Left ventricle myocardium inferior (tissue), 1 donor: ENCODE measurements around the gene SLPI. TPM values are rescaled to one million over a fixed set of nuclear protein-coding genes. Genes with fewer than 3 reads are reported as not detected.
A peak's percentile ranks its signal among the peaks of the same experiment; 100 is the strongest.

ENCODE experiments used
- DNase-seq: peaks from one replicate; pipeline ENCODE4 v3.0.0-alpha.2; 2020
- H3K27ac ChIP-seq: fragments of 200-600 bp; replicated peaks from 2 replicates; pipeline ENCODE4 v1.8.0; 2021
- H3K27me3 ChIP-seq: fragments of 200-600 bp; 2 replicates; pipeline ENCODE4 v1.8.0; 2021; ENCODE audit warnings: low read depth
- H3K36me3 ChIP-seq: fragments of 200-600 bp; 2 replicates; pipeline ENCODE4 v1.8.0; 2021
- H3K4me1 ChIP-seq: fragments of 200-600 bp; 2 replicates; pipeline ENCODE4 v1.8.0; 2021
- H3K4me3 ChIP-seq: fragments of 200-600 bp; 2 replicates; pipeline ENCODE4 v1.8.0; 2021; ENCODE audit warnings: mild to moderate bottlenecking, moderate library complexity
- H3K9me3 ChIP-seq: fragments of 200-600 bp; replicated peaks from 2 replicates; pipeline ENCODE4 v1.8.0; 2021
- CTCF ChIP-seq: fragments of 200-600 bp; IDR thresholded peaks from 2 replicates; pipeline ENCODE4 v1.8.0; 2021; ENCODE audit warnings: antibody characterized with exemption, mild to moderate bottlenecking, borderline replicate concordance
- intact Hi-C: fragments of 100-400 bp; cut with micrococcal nuclease; formaldehyde crosslinking; loops from one replicate; pipeline ENCODE4 v1.11.0; 2022
- total RNA-seq: library from RNA; stranded (reverse); fragmentation: NEBNext Ultra II Directional; extraction: Animal tissue kit (Norgen Biotek cat#: 25700); gene quantifications from one replicate; pipeline ENCODE4 v1.2.1, GENCODE V29; 2021
- donor health status: DM: no; HTN: yes; CAD: no; lungs with severe emphysema.

Gene SLPI
- total RNA-seq, 1 donor from 2014 or later = 1.8 TPM

GRCh38 chr20:45230631-45231030 is 23.7 kb downstream of the SLPI start:
- peaks cover 68% of the 10 kb centered on the region for H3K27me3 ChIP-seq
- no peaks in the 10 kb centered on the region for H3K36me3 ChIP-seq
- no peak for DNase-seq
- intact Hi-C loops = no loop called here
- TF ChIP-seq CTCF = no peak
- H3K4me1 ChIP-seq = no peaks in the 10 kb centered on the region
- H3K27ac ChIP-seq = no peak overlapping the region
- H3K9me3 ChIP-seq = peaks cover 20% of the 10 kb centered on the region
- H3K4me3 ChIP-seq = no peak overlapping the region

- peaks cover 69% of the 10 kb centered on the region for H3K27me3 ChIP-seq
- no peak overlapping the region for H3K4me3 ChIP-seq
- no peak overlapping the region for H3K27ac ChIP-seq
- no peak for DNase-seq
- peaks cover 9% of the 10 kb centered on the region for H3K9me3 ChIP-seq
- H3K36me3 ChIP-seq = no peaks in the 10 kb centered on the region
- intact Hi-C loops = no loop called here
- TF ChIP-seq CTCF = peak; percentile 28
- no peaks in the 10 kb centered on the region for H3K4me1 ChIP-seq
Observed at GRCh38 chr20:45229264-45230056, 24.9 kb downstream of the SLPI start.

- TF ChIP-seq CTCF = no peak
- Histone ChIP-seq H3K27ac (no peak overlapping the region), H3K27me3 (peaks cover 95% of the 10 kb centered on the region), H3K4me3 (no peak overlapping the region), H3K9me3 (no peaks in the 10 kb centered on the region), H3K4me1 (no peaks in the 10 kb centered on the region), H3K36me3 (no peaks in the 10 kb centered on the region)
- intact Hi-C loops = no loop called here
- no peak for DNase-seq
Observed at GRCh38 chr20:45226287-45226686, 28.1 kb downstream of the SLPI start.

- Histone ChIP-seq H3K9me3 (no peaks in the 10 kb centered on the region), H3K27ac (no peak overlapping the region), H3K27me3 (peaks cover 77% of the 10 kb centered on the region), H3K4me3 (no peak overlapping the region), H3K4me1 (no peaks in the 10 kb centered on the region), H3K36me3 (no peaks in the 10 kb centered on the region)
- DNase-seq = no peak
- intact Hi-C loops = no loop called here
- TF ChIP-seq CTCF = no peak
Observed at GRCh38 chr20:45223136-45223535, 31.2 kb downstream of the SLPI start.

- Histone ChIP-seq H3K36me3 (no peaks in the 10 kb centered on the region), H3K27me3 (peaks cover 58% of the 10 kb centered on the region), H3K27ac (no peak within 1 kb of the TSS), H3K4me3 (no peak within 1 kb of the TSS), H3K9me3 (no peaks in the 10 kb centered on the region), H3K4me1 (no peaks in the 10 kb centered on the region)
- TF ChIP-seq CTCF = no peak
- no peak for DNase-seq
- intact Hi-C loops = no loop called here
Observed at GRCh38 chr20:45221076-45221475, 33.3 kb downstream of the SLPI start, which contains the start of gene SEMG2. SEMG2 (plus strand) TSS chr20:45221373; CDS start chr20:45221390, 17 bp downstream.
